ENCODE data around the gene SPATS2L. TPM values are rescaled to one million over a fixed set of nuclear protein-coding genes. Genes with fewer than 3 reads are reported as not detected.

Gene SPATS2L
- total and polyA plus RNA-seq, 2 of the 13 experiments (the other 11 are each of a cell fraction or from before 2014, with no cell fraction given), result 154 to 212 TPM

DNA sequence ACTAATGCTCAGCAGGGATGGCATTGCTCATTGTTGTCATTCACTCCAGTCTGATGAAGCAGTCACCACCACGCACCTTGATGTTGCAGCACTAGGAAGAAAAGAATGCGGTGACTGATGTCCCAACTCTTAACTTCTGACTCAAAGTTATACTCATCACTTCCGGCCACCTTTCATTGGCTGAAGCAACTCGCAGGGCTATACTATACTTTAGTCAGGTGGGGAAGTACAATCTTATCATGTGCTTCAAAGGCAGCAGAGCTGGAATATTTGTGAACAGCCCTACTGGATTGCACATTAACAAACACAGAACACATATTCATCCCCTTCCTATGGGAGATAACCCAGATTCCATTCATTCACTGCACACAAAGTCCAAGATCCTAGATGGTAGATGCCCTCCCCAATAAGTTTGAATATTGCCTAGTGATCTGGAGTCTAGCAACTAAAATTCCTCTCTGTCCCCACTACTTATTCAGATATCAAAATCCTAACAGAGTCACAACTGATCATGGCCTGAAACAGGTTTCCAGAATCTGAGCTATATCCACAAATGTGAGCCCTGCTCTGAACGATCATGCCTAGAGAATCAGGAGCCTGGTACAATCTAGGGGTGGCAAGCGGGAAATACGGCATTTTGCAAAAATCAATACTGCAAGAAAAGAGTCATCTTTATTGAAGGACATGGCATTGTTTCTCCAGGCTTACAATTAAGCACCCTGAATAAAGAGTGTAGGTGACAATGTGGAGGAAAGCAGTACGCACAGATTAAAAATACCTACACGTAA is 3.4 kb upstream of the SPATS2L start (continued):
- TF ChIP-seq, protein P1, sequence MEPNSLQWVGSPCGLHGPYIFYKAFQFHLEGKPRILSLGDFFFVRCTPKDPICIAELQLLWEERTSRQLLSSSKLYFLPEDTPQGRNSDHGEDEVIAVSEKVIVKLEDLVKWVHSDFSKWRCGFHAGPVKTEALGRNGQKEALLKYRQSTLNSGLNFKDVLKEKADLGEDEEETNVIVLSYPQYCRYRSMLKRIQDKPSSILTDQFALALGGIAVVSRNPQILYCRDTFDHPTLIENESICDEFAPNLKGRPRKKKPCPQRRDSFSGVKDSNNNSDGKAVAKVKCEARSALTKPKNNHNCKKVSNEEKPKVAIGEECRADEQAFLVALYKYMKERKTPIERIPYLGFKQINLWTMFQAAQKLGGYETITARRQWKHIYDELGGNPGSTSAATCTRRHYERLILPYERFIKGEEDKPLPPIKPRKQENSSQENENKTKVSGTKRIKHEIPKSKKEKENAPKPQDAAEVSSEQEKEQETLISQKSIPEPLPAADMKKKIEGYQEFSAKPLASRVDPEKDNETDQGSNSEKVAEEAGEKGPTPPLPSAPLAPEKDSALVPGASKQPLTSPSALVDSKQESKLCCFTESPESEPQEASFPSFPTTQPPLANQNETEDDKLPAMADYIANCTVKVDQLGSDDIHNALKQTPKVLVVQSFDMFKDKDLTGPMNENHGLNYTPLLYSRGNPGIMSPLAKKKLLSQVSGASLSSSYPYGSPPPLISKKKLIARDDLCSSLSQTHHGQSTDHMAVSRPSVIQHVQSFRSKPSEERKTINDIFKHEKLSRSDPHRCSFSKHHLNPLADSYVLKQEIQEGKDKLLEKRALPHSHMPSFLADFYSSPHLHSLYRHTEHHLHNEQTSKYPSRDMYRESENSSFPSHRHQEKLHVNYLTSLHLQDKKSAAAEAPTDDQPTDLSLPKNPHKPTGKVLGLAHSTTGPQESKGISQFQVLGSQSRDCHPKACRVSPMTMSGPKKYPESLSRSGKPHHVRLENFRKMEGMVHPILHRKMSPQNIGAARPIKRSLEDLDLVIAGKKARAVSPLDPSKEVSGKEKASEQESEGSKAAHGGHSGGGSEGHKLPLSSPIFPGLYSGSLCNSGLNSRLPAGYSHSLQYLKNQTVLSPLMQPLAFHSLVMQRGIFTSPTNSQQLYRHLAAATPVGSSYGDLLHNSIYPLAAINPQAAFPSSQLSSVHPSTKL (CRISPR knock-in tag; IDR thresholded peaks at IDR 0.05), result peak; percentile 97
- TF ChIP-seq FOXC1 (CRISPR knock-in tag; IDR thresholded peaks at IDR 0.05; ENCODE audit: borderline replicate concordance), result no peak
- no peak for TF ChIP-seq U2AF2 (IDR thresholded peaks at IDR 0.05; ENCODE audit: low read depth, low read length)
- TF ChIP-seq ZEB1 (IDR thresholded peaks at IDR 0.05; ENCODE audit: insufficient replicate concordance, low read depth), result peak; percentile 31
- TF ChIP-seq DNMT3B (CRISPR knock-in tag; conservative IDR thresholded peaks at IDR 0.05), result no peak; the same call in 1 of the 2 replicates
- peak; percentile 66 for TF ChIP-seq THAP11 (CRISPR knock-in tag; IDR thresholded peaks at IDR 0.05)
- TF ChIP-seq HNRNPH1 (optimal IDR thresholded peaks at IDR 0.05; ENCODE audit: low read depth, low read length), result no peak
- peak; percentile 92 for TF ChIP-seq POLR2AphosphoS5 (IDR thresholded peaks at IDR 0.05; ENCODE audit: low read depth, low read length)
- TF ChIP-seq, protein P2, sequence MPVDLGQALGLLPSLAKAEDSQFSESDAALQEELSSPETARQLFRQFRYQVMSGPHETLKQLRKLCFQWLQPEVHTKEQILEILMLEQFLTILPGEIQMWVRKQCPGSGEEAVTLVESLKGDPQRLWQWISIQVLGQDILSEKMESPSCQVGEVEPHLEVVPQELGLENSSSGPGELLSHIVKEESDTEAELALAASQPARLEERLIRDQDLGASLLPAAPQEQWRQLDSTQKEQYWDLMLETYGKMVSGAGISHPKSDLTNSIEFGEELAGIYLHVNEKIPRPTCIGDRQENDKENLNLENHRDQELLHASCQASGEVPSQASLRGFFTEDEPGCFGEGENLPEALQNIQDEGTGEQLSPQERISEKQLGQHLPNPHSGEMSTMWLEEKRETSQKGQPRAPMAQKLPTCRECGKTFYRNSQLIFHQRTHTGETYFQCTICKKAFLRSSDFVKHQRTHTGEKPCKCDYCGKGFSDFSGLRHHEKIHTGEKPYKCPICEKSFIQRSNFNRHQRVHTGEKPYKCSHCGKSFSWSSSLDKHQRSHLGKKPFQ (CRISPR knock-in tag; IDR thresholded peaks at IDR 0.05; ENCODE audit: insufficient replicate concordance), result no peak
- no peak for TF ChIP-seq IKZF4 (CRISPR knock-in tag; IDR thresholded peaks at IDR 0.05; ENCODE audit: borderline replicate concordance, low read depth, not compliant biosample characterization)
- TF ChIP-seq, protein P3, sequence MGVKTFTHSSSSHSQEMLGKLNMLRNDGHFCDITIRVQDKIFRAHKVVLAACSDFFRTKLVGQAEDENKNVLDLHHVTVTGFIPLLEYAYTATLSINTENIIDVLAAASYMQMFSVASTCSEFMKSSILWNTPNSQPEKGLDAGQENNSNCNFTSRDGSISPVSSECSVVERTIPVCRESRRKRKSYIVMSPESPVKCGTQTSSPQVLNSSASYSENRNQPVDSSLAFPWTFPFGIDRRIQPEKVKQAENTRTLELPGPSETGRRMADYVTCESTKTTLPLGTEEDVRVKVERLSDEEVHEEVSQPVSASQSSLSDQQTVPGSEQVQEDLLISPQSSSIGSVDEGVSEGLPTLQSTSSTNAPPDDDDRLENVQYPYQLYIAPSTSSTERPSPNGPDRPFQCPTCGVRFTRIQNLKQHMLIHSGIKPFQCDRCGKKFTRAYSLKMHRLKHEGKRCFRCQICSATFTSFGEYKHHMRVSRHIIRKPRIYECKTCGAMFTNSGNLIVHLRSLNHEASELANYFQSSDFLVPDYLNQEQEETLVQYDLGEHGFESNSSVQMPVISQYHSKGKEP (CRISPR knock-in tag; IDR thresholded peaks at IDR 0.05), result no peak
- TF ChIP-seq ETV6 (CRISPR knock-in tag; conservative IDR thresholded peaks at IDR 0.05), result 0 out of 2 replicates have a peak, but pooled peaks have one; percentile 21
- TF ChIP-seq ASH2L (IDR thresholded peaks at IDR 0.05; ENCODE audit: insufficient read length, low read depth, low read length), result peak; percentile 76
- TF ChIP-seq HNF4A (CRISPR knock-in tag; IDR thresholded peaks at IDR 0.05), result peak; percentile 92
- TF ChIP-seq, protein P4, sequence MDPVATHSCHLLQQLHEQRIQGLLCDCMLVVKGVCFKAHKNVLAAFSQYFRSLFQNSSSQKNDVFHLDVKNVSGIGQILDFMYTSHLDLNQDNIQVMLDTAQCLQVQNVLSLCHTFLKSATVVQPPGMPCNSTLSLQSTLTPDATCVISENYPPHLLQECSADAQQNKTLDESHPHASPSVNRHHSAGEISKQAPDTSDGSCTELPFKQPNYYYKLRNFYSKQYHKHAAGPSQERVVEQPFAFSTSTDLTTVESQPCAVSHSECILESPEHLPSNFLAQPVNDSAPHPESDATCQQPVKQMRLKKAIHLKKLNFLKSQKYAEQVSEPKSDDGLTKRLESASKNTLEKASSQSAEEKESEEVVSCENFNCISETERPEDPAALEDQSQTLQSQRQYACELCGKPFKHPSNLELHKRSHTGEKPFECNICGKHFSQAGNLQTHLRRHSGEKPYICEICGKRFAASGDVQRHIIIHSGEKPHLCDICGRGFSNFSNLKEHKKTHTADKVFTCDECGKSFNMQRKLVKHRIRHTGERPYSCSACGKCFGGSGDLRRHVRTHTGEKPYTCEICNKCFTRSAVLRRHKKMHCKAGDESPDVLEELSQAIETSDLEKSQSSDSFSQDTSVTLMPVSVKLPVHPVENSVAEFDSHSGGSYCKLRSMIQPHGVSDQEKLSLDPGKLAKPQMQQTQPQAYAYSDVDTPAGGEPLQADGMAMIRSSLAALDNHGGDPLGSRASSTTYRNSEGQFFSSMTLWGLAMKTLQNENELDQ (CRISPR knock-in tag; IDR thresholded peaks at IDR 0.05; ENCODE audit: borderline replicate concordance), result no peak
- TF ChIP-seq GLI4 (CRISPR knock-in tag; IDR thresholded peaks at IDR 0.05; ENCODE audit: borderline replicate concordance), result no peak
- TF ChIP-seq, protein P5, sequence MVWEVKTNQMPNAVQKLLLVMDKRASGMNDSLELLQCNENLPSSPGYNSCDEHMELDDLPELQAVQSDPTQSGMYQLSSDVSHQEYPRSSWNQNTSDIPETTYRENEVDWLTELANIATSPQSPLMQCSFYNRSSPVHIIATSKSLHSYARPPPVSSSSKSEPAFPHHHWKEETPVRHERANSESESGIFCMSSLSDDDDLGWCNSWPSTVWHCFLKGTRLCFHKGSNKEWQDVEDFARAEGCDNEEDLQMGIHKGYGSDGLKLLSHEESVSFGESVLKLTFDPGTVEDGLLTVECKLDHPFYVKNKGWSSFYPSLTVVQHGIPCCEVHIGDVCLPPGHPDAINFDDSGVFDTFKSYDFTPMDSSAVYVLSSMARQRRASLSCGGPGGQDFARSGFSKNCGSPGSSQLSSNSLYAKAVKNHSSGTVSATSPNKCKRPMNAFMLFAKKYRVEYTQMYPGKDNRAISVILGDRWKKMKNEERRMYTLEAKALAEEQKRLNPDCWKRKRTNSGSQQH (CRISPR knock-in tag; IDR thresholded peaks at IDR 0.05; ENCODE audit: low read depth), result 0 out of 2 replicates have a peak, but pooled peaks have one; percentile 23
